DMS153 treated with DMSO at 0.1 percent for 48 hours (cell line): ENCODE data around the gene PGF.

Experiments
- DNase-seq: peaks from one replicate; lab custom pipeline; 2025; ENCODE audit not compliant: unreplicated experiment; lab: John Stamatoyannopoulos, UW

The PGF gene

GRCh38 chr14:74979029-74979428, 23.6 kb upstream of the PGF start:
- DNase-seq = no peak

GRCh38 chr14:74978416-74978947, 23.1 kb upstream of the PGF start:
- no peak for DNase-seq

GRCh38 chr14:74977901-74978385, 22.5 kb upstream of the PGF start:
- no peak for DNase-seq

- no peak for DNase-seq
Measured at GRCh38 chr14:74977164-74977900, 21.9 kb upstream of the PGF start.

GRCh38 chr14:74976264-74977113, 21.1 kb upstream of the PGF start:
- DNase-seq = no peak

- DNase-seq = no peak
Measured at GRCh38 chr14:74975059-74975810, 19.8 kb upstream of the PGF start.

GRCh38 chr14:74974364-74975058, 19.1 kb upstream of the PGF start:
- no peak for DNase-seq

- no peak for DNase-seq
Measured at GRCh38 chr14:74973905-74974363, 18.5 kb upstream of the PGF start.

GRCh38 chr14:74973003-74973653, 17.7 kb upstream of the PGF start:
- peak; percentile 9 for DNase-seq

- DNase-seq = no peak
Measured at GRCh38 chr14:74968811-74969210, 13.4 kb upstream of the PGF start.

GRCh38 chr14:74965486-74966153, 10.2 kb upstream of the PGF start:
- no peak for DNase-seq

GRCh38 chr14:74964787-74965485, 9.5 kb upstream of the PGF start:
- no peak for DNase-seq

GRCh38 chr14:74963705-74964271, 8.4 kb upstream of the PGF start:
- DNase-seq = no peak

- no peak for DNase-seq
Measured at GRCh38 chr14:74963178-74963704, 7.8 kb upstream of the PGF start.

GRCh38 chr14:74962493-74962892, 7.1 kb upstream of the PGF start:
- no peak for DNase-seq

- DNase-seq = no peak
Measured at GRCh38 chr14:74962046-74962445, 6.6 kb upstream of the PGF start.

GRCh38 chr14:74961238-74961911, 6.0 kb upstream of the PGF start:
- DNase-seq = no peak

- DNase-seq = no peak
Measured at GRCh38 chr14:74960736-74961135, 5.3 kb upstream of the PGF start.
